Measurements from ENCODE around the gene C13orf46. TPM values are rescaled to one million over a fixed set of nuclear protein-coding genes. Genes with fewer than 3 reads are reported as not detected.
"Not testable (repeated sequence)": the region's sequence is repeated elsewhere in the genome, so short reads cannot be mapped to it uniquely, and the experiment has no call there.

The C13orf46 gene
- total RNA-seq, 1 donor from 2014 or later: 4.8 TPM

- no peak for TF ChIP-seq CTCF (IDR thresholded peaks at IDR 0.05)
- no peak for DNase-seq (ENCODE audit: low spot score in 2 of 2)
- peaks cover 36 to 58% of the 10 kb centered on the region in 2 donors for H3K36me3 ChIP-seq
- intact Hi-C loops (cut with DNase I): no loop called here
- H3K4me1 ChIP-seq: no peaks in the 10 kb centered on the region
- H3K27ac ChIP-seq: no peak overlapping the region
- no peaks in the 10 kb centered on the region for H3K27me3 ChIP-seq
- no peaks in the 10 kb centered on the region for H3K9me3 ChIP-seq
- H3K4me3 ChIP-seq: no peak overlapping the region
Observed at GRCh38 chr13:113992276-113993005, 18.6 kb upstream of the C13orf46 start.

- intact Hi-C loops (cut with DNase I): no loop called here
- Histone ChIP-seq H3K27ac (no peak overlapping the region), H3K27me3 (no peaks in the 10 kb centered on the region), H3K36me3 (peaks cover 33 to 53% of the 10 kb centered on the region in 2 donors), H3K4me1 (no peaks in the 10 kb centered on the region), H3K9me3 (no peaks in the 10 kb centered on the region), H3K4me3 (no peak overlapping the region)
- DNase-seq (ENCODE audit: low spot score in 2 of 2): no peak
- TF ChIP-seq CTCF (IDR thresholded peaks at IDR 0.05): no peak
Observed at GRCh38 chr13:113991676-113992179, 17.9 kb upstream of the C13orf46 start.

- no peak for DNase-seq (ENCODE audit: low spot score in 2 of 2)
- Histone ChIP-seq H3K4me1 (no peaks in the 10 kb centered on the region), H3K27me3 (no peaks in the 10 kb centered on the region), H3K27ac (no peak overlapping the region), H3K4me3 (no peak overlapping the region), H3K36me3 (peaks cover 28 to 48% of the 10 kb centered on the region in 2 donors), H3K9me3 (no peaks in the 10 kb centered on the region)
- intact Hi-C loops (cut with DNase I): no loop called here
- TF ChIP-seq CTCF (IDR thresholded peaks at IDR 0.05): no peak
Observed at GRCh38 chr13:113991191-113991669, 17.4 kb upstream of the C13orf46 start.

- H3K9me3 ChIP-seq: no peaks in the 10 kb centered on the region
- no peak for TF ChIP-seq CTCF (IDR thresholded peaks at IDR 0.05)
- intact Hi-C loops (cut with DNase I): no loop called here
Observed at GRCh38 chr13:113990321-113990837, 16.5 kb upstream of the C13orf46 start.

GRCh38 chr13:113989585-113990300 lies 15.9 kb upstream of the C13orf46 start:
- Histone ChIP-seq H3K4me1 (no peaks in the 10 kb centered on the region), H3K27ac (no peak overlapping the region), H3K4me3 (no peak overlapping the region), H3K9me3 (no peaks in the 10 kb centered on the region), H3K27me3 (no peaks in the 10 kb centered on the region), H3K36me3 (peaks cover 19 to 39% of the 10 kb centered on the region in 2 donors)
- intact Hi-C loops (cut with DNase I): no loop called here
- DNase-seq (ENCODE audit: low spot score in 2 of 2): peak in 1 of 2 donors; percentile 52
- no peak for TF ChIP-seq CTCF (IDR thresholded peaks at IDR 0.05)

More at GRCh38 chr13:113990321-113990837, 16.5 kb upstream of the C13orf46 start:
- no peak overlapping the region for H3K27ac ChIP-seq
- H3K36me3 ChIP-seq: peaks cover 24 to 45% of the 10 kb centered on the region in 2 donors
- DNase-seq (ENCODE audit: low spot score in 2 of 2): peak in 1 of 2 donors; percentile 46
- H3K4me3 ChIP-seq: no peak overlapping the region
- H3K4me1 ChIP-seq: no peaks in the 10 kb centered on the region
- H3K27me3 ChIP-seq: no peaks in the 10 kb centered on the region

GRCh38 chr13:113988859-113989258 lies 15.0 kb upstream of the C13orf46 start:
- peak in 1 of 2 donors; percentile 35 for DNase-seq (ENCODE audit: low spot score in 2 of 2)
- intact Hi-C loops (cut with DNase I); H3K27ac ChIP-seq; H3K4me3 ChIP-seq; H3K27me3 ChIP-seq; H3K9me3 ChIP-seq; H3K4me1 ChIP-seq: not testable (repeated sequence)
- peaks cover 12 to 36% of the 10 kb centered on the region in 2 donors for H3K36me3 ChIP-seq
